Motor neuron (in vitro differentiated cells): ENCODE data around the gene FIBCD1. TPM values are rescaled to one million over a fixed set of nuclear protein-coding genes. Genes with fewer than 3 reads are reported as not detected.
"Not testable (repeated sequence)": the region's sequence is repeated elsewhere in the genome, so short reads cannot be mapped to it uniquely, and the experiment has no call there.

ENCODE experiments used
- ATAC-seq, 8 experiments: fragments of 200-7000 bp; cut with Tn5 transposase; replicated peaks in 6 of 8; 2 replicates each; pipeline ENCODE4 v1.8.0; 2021; ENCODE audit warnings: mild to moderate bottlenecking in 8 of 8, moderate library complexity in 8 of 8
- H3K27ac ChIP-seq, 2 donors: fragments of 250-450 bp; sonication (Bioruptor Pico); 2 replicates each; pipeline ENCODE4 v1.9.0; 2021; ENCODE audit warnings: antibody characterized with exemption in 2 of 2, mild to moderate bottlenecking in 2 of 2, moderate library complexity in 1 of 2
- H3K4me1 ChIP-seq, 2 donors: fragments of 250-450 bp; sonication (Bioruptor Pico); replicated peaks in 1 of 2; 2 replicates each; pipeline ENCODE4 v1.6.1; 2021; ENCODE audit warnings: antibody characterized with exemption in 2 of 2, mild to moderate bottlenecking in 2 of 2, moderate library complexity in 1 of 2
- H3K4me3 ChIP-seq, 5 donors: fragments of 250-450 bp; sonication (Bioruptor Pico); 2 replicates each; pipeline ENCODE4 v1.9.0; 2021; ENCODE audit warnings: antibody characterized with exemption in 5 of 5, mild to moderate bottlenecking in 5 of 5, moderate library complexity in 4 of 5
- WGBS, 10 experiments: fragments of 450-650 bp; shearing (Covaris generic); methylation state at CpG; one replicate each; pipeline ENCODE4 v1.0.0; 2022; 5-methylcytosine and 5-hydroxymethylcytosine counted together
- in situ Hi-C, 9 experiments: fragments of 400-800 bp; cut with MboI; loops; one replicate each; pipeline ENCODE4 v1.15.0; 2021; ENCODE audit warnings: low sequenced_read_pairs in 9 of 9, low pct_unique_long_range_greater_than_20kb in 2 of 9; ENCODE audit not compliant: unreplicated experiment in 9 of 9
- total RNA-seq, 8 experiments: library from RNA; unstranded; fragments of 300-600 nt; gene quantifications; 2 replicates each; pipeline versions ENCODE4 v1.2.3 to v1.2.4, GENCODE V29; 2022

FIBCD1 gene
- total RNA-seq, 8 experiments from 2014 or later: 0.40 to 2.4 (median 0.54) TPM

DNA sequence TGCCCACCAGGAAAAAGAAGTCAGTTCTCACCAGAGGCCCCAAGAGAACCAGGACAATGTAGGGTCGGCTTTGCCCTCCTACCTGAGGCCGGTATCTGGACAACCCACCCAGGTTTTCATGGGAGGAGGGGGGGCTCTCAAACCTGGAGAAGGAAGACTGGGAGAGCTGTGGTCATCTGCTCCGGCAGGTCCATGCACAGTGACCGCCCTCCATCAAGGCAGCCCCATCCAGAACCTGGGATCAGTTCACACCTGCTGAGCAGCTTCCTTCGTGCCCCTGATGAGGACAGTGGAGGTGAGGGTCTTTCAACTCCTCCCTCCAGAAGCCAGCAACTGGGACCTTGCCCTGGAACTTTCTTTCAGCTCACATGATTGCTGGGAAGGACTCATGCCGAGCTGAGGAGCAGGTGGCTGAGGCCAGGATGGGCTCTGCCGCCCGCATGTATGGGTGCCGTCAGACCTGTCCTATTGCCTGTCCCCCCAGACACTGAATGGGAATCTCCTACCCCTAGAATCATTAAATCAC, 20.8 kb upstream of the FIBCD1 start:
- Histone ChIP-seq H3K4me3 (no peak overlapping the region), H3K4me1 (peaks cover 21 to 32% of the 10 kb centered on the region in 2 donors), H3K27ac (peak overlapping the region in 1 of 2 donors; percentile 53)
- 40 to 94% (median 82%) methylated on average over 1 to 6 of the region's 9 CpGs; no CpG with 5 or more reads in 2 of the 10 experiments for WGBS, 10 experiments
- in situ Hi-C loops: no loop called here
- ATAC-seq: no peak

- H3K27ac ChIP-seq, in situ Hi-C loops, H3K4me3 ChIP-seq, ATAC-seq: not testable (repeated sequence)
- no CpG with 5 or more reads among the region's 4 CpGs for WGBS, 10 experiments
- peaks cover 21 to 32% of the 10 kb centered on the region in 2 donors for H3K4me1 ChIP-seq
Observed at GRCh38 chr9:130958564-130958963, 19.5 kb upstream of the FIBCD1 start.

DNA sequence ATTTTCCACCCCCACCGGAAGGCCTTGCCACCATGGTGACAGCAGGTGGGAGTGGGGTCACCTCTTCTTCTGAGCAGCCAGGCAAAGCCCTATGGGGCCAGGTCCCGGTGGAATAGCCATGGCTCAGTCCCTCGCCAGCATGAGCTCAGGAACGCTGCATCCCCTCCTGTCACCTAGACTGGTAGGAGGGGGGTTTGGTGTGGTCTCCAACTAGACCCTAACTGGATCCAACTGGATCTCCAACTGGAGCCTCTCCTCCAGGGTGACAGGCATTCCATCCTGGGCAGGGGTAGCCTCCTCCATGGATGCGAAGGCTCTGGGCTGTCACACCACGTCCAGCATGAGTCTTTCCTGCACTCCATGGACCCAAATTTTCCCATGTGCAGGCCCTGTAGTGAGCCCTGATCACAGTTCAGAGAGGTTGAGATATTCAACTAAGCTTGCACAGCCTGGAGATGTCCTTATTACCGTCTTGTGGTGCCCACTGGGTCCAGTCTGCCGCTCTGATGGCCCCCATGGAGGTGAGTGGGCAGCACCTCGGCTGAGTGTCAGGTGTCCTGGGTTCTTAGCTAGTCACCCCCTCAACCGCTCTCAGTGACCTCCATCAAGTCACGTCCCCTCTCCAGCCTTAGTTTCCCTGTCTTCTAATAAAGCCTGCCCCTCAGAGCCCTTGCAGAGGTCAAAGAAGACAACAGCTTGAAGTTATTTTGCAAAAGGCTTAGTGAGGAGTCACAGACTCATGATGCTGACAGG, 18.6 kb upstream of the FIBCD1 start:
- Histone ChIP-seq H3K4me1 (peaks cover 21 to 30% of the 10 kb centered on the region in 2 donors), H3K4me3 (no peak overlapping the region), H3K27ac (peak overlapping the region; percentile 6 to 38)
- 40 to 100% (median 79%) methylated on average over 1 to 3 of the region's 11 CpGs; no CpG with 5 or more reads in 3 of the 10 experiments for WGBS, 10 experiments
- in situ Hi-C loops: no loop called here
- peak in 5 of 8 experiments; percentile 6 to 36 (median 20) for ATAC-seq

GRCh38 chr9:130956636-130957450, 17.8 kb upstream of the FIBCD1 start:
- WGBS, 10 experiments: 50 to 100% (median 65%) methylated on average over 1 to 3 of the region's 21 CpGs; no CpG with 5 or more reads in 4 of the 10 experiments
- ATAC-seq: peak in 5 of 8 experiments; percentile 52 to 77 (median 64)
- no peak overlapping the region for H3K4me3 ChIP-seq

DNA sequence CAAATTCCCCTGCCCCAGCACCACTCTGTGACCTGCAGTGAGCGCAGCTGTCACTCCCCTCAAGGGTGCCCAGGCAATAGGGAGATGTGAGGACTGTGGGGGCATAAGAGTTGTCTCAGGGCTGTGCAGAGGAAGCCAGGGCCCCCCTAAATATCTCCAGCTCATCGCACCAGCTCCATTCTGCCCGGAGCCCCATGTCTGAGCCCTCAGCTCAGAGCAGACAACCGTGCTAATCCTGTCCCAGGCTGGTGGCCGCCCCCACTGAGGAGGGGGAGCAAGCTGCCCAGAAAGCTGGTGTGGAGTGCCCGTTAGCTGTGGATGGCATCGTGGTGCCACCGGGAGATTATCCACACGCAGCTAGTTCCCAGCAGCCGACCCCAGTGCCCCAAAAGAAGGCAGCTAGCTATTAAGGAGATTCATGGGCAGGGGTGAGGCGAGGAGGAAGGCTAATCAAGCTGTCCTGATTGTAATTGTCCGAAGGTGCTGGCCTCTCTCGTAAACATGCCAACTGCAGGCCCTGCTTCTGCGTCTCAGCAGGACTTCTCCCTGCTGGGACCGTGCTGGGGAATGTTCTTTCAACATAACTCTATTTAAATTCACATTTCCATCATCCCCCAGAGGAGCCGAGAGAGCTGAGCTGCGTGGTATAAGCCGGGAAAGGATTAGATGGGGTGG, 17.0 kb upstream of the FIBCD1 start:
- 10 to 61% (median 33%) methylated on average over 2 to 10 of the region's 18 CpGs; no CpG with 5 or more reads in 4 of the 10 experiments for WGBS, 10 experiments
- Histone ChIP-seq H3K4me1 (peaks cover 21 to 30% of the 10 kb centered on the region in 2 donors), H3K27ac (peak overlapping the region in 1 of 2 donors; percentile 38), H3K4me3 (no peak overlapping the region)
- in situ Hi-C loops: no loop called here
- peak in 5 of 8 experiments; percentile 62 to 85 (median 80) for ATAC-seq

More at GRCh38 chr9:130956636-130957450, 17.8 kb upstream of the FIBCD1 start:
- in situ Hi-C loops: no loop called here
- peak overlapping the region; percentile 6 to 38 for H3K27ac ChIP-seq
- peaks cover 21 to 30% of the 10 kb centered on the region in 2 donors for H3K4me1 ChIP-seq

DNA sequence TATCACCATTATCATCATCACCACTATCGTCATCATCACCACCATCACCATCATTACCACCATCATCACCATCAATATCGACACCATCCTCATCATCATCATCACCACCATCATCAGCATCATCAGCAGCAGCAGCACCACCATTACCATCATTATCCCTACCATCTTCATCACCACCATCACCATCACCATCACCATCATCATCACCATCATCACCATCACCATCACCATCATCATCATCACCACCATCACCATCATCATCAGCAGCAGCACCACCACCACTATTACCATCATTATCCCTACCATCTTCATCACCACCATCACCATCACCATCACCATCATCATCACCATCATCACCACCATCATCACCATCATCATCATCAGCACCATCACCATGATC, 15.9 kb upstream of the FIBCD1 start:
- H3K4me3 ChIP-seq, in situ Hi-C loops, ATAC-seq: not testable (repeated sequence)

GRCh38 chr9:130954317-130954716, 15.3 kb upstream of the FIBCD1 start:
- 63 to 100% (median 82%) methylated on average over 1 of the region's 1 CpG; no CpG with 5 or more reads in 6 of the 10 experiments for WGBS, 10 experiments
- Histone ChIP-seq H3K27ac (peak overlapping the region; percentile 21 to 29), H3K4me1 (peaks cover 21 to 30% of the 10 kb centered on the region in 2 donors), H3K4me3 (no peak overlapping the region)
- in situ Hi-C loops: no loop called here
- no peak for ATAC-seq

More for the DNA sequence above, 15.9 kb upstream of the FIBCD1 start:
- 40 to 100% (median 71%) methylated on average over 1 to 2 of the region's 2 CpGs; no CpG with 5 or more reads in 2 of the 10 experiments for WGBS, 10 experiments
- H3K4me1 ChIP-seq: peaks cover 21 to 30% of the 10 kb centered on the region in 2 donors
- H3K27ac ChIP-seq: peak overlapping the region in 1 of 2 donors; percentile 29

GRCh38 chr9:130952065-130952762, 13.2 kb upstream of the FIBCD1 start:
- in situ Hi-C loops: no loop called here

GRCh38 chr9:130950039-130950311, 10.9 kb upstream of the FIBCD1 start:
- H3K27ac ChIP-seq: peak overlapping the region; percentile 25 to 59
- in situ Hi-C loops: no loop called here
- 36 to 100% (median 42%) methylated on average over 1 of the region's 1 CpG; no CpG with 5 or more reads in 3 of the 10 experiments for WGBS, 10 experiments
- ATAC-seq: no peak
- H3K4me3 ChIP-seq: no peak overlapping the region
- peaks cover 0 to 4% of the 10 kb centered on the region in 2 donors for H3K4me1 ChIP-seq

More at GRCh38 chr9:130952065-130952762, 13.2 kb upstream of the FIBCD1 start:
- peaks cover 16 to 20% of the 10 kb centered on the region in 2 donors for H3K4me1 ChIP-seq
- WGBS, 10 experiments: 10 to 80% (median 58%) methylated on average over 1 to 4 of the region's 6 CpGs; no CpG with 5 or more reads in 2 of the 10 experiments
- peak overlapping the region; percentile 17 to 59 for H3K27ac ChIP-seq
- no peak for ATAC-seq
- H3K4me3 ChIP-seq: no peak overlapping the region

- no peak for ATAC-seq
- 27 to 100% (median 46%) methylated on average over 1 to 4 of the region's 8 CpGs; no CpG with 5 or more reads in 3 of the 10 experiments for WGBS, 10 experiments
- Histone ChIP-seq H3K27ac (peak overlapping the region; percentile 25 to 59), H3K4me1 (peaks cover 0 to 4% of the 10 kb centered on the region in 2 donors), H3K4me3 (no peak overlapping the region)
- in situ Hi-C loops: no loop called here
Observed at GRCh38 chr9:130949188-130950038, 10.4 kb upstream of the FIBCD1 start.

DNA sequence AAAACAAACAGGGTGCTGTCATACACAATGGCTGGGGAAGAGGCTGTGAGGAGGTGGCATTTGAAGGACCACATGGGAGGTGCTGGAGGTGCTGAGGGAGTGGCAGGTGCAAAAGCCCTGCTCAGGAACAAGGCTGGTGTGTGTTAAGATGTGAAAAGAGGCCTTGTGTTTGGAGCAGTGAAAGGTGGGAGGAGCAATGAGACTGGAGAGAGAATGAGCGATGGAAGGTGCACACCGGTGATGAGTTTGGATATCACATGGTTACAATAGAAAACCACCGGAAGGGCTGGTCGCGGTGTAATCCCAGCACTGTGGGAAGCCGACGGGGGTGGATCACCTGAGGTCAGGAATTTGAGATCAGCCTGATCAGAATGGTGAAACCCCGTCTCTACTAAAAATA, 9.2 kb upstream of the FIBCD1 start:
- peak overlapping the region in 1 of 2 donors; percentile 49 for H3K27ac ChIP-seq
- peaks cover 0 to 7% of the 10 kb centered on the region in 2 donors for H3K4me1 ChIP-seq
- in situ Hi-C loops: no loop called here
- WGBS, 10 experiments: 69 to 89% (median 79%) methylated on average over 1 to 8 of the region's 8 CpGs; no CpG with 5 or more reads in 3 of the 10 experiments
- H3K4me3 ChIP-seq: no peak overlapping the region
- peak in 2 of 8 experiments; percentile 9 to 50 for ATAC-seq
